HPDE6-E6E7 (cell line): ENCODE data around the gene OAS1.
"Not testable (repeated sequence)": the region's sequence is repeated elsewhere in the genome, so short reads cannot be mapped to it uniquely, and the experiment has no call there.

Source experiments
- DNase-seq: peaks from one replicate; pipeline ENCODE4 v3.0.0; 2011; ENCODE audit warnings: missing footprints; ENCODE audit errors: extremely low spot score

OAS1 gene

DNA sequence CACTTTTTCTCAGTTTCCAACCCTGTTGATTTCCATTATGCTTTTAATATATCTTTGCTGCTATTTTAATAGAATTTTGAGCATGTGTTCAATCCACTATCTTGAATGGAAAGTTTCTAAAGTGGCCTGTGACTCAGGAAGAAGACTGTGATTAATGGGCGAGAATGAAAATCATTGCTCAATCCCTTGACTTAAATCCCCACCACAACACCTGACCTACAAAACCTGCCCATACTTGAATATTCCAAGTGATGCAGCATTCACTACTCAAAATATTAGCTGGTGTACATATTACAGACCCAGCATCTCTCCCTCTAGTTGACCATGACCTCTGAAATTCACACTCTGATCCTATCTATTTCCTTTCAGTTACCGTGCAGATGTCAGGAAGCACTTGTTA is 30.2 kb downstream of the OAS1 start:
- peak; percentile 84 for DNase-seq

DNA sequence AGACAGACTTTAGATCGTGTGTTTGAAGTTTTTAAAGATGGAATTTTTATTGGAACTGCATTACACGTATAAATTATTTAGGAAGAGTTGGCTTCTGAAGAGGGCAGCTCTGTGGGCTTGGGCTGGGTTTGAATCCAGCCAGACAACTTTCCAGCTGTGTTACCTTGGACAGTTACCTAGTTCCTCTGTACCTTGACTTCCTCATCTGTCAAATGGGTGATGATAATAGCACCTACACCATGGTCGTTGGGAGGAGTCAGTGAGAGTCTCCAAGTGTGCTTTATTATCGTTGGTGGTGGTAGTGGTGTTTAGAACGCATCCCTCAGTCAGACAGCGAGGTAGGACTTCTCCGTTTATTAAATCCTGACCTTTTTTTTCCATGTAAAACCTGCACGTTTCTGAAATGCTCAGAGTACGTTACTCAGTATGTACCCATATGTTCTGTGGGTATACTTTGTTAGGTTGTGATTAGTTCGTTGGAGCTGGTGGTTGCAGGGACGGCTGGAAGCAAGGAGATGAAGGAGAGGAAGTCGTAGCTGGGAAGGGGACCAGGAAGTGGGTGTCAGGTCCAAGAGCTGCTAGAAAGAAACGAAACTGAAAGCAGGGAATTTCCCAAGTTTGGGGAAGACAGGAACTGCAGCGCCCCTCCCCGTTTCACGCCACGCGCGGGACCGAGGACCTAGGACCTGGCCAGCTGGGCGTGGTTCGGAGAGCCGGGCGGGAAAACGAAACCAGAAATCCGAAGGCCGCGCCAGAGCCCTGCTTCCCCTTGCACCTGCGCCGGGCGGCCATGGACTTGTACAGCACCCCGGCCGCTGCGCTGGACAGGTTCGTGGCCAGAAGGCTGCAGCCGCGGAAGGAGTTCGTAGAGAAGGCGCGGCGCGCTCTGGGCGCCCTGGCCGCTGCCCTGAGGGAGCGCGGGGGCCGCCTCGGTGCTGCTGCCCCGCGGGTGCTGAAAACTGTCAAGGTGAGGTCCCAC is 31.3 kb downstream of the OAS1 start, which contains the start of gene OAS3:
TSS of gene OAS3 (plus strand) at position 734 of the 979 bp plus-strand sequence. CDS start at position 791, 57 bp downstream.
- DNase-seq = peak; percentile 77

DNA sequence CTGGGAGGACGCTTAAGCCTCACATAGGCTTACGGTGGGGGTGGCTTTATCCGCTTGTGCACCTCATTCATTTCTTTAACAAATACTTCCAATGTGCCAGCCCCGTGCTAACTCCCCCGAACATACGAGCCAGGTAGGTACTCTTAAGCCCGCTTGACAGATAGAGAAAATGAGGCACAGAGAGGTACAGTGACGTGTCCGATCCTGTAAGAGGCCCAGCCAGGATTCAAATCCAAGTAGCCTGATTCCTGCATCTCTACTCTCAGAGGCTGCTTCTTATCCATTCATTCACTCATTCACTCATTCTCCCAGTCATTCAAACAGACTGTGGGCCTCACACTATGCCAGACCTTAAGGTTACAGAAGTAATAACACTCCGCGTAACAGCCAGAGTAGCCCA is 32.0 kb downstream of the OAS1 start:
- DNase-seq = no peak

DNA sequence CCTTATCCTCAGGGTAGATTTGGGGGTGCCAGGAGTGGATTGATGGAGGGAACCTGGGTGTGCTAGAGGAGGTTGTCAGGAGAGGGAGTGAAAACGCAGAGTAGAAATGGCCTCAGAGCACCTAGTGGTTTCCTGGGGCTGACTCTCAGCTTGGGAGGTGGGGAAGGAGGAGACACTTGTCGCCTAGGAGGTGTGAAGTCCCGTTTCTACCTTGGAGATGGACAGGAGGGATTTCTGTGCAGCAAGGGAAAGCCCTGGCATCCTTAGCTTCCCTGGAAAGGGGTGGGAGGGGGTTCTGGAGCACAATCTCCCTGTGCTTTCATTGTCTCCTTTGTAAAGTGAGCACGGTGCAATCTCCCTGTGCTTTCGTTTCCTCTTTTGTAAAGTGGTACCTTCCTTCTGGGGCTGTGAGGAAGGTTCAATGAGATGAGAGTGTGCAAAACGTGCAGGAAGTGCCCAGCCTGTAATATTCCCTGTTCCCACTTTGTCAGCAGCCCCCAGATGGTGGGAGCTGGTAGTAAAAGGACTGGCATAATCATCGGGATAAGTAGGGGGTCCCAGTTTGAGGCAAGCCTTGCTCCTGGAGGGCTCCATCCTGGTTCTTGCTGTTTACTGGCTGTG is 33.1 kb downstream of the OAS1 start:
- no peak for DNase-seq

- DNase-seq = no peak
Measured at GRCh38 chr12:112941528-112942335, 35.0 kb downstream of the OAS1 start.

DNA sequence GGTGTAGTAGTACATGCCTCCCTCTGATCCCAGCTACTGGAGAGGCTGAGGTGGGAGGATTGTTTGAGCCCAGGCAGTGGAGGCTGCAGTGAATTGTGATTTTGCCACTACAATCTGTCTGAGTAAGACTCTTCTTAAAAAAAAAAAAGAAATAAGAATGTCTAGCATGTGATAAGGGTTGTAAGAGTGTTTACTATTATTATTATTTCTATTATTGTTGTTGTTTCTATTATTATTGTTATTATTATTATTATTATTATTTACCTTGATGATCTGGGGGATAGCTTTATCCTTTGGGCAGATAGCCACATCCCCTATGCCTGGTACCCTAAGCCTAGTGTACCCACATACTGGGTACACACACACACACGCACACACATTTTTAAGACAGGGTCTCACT is 35.8 kb downstream of the OAS1 start:
- no peak for DNase-seq

DNA sequence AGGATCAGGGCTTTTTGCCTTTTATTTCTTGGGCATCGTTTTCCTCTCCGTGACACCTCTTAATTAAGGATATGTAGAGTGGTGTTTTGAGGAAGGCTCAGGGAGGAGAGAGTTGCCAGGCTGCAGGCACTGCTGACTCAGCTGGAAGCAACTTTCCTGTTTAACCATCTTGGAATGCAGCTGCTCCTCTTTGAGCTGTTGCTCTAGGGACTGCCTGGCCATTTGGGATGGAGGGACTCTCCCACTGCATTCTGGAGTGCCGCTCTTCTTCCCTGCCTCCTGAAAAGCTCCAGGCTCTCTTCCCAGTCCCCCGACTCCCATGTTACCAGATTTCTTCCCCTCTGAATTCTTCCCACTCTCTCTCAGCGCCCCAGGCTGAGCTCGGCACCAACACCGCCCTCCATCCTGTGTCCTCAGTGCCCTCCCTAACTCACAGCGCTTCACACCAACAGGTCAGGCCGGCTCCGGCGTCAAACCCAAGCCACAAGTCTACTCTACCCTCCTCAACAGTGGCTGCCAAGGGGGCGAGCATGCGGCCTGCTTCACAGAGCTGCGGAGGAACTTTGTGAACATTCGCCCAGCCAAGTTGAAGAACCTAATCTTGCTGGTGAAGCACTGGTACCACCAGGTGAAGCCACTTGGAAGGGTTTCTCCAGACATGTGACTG is 37.4 kb downstream of the OAS1 start:
- no peak for DNase-seq

GRCh38 chr12:112945515-112945914 is 38.8 kb downstream of the OAS1 start:
- DNase-seq = no peak

GRCh38 chr12:112946236-112947000 is 39.7 kb downstream of the OAS1 start:
- no peak for DNase-seq

DNA sequence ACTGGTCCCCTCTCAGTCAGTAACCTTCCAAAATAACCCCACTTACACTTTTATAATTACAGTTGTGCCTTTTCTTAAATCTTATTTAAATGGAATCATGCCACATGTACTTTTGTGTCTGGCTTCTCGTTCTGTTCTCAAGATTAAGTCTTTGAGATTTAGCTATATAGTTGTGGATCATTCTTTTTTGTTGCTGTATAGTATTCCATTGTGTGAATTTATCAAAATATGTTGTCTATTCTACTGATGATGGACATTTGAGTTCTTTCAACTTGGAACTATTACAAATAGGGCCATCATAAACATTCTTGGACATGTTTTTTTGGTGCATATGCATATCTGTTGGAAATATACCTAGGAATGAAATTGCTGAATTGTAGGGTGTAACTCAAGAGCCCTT is 40.6 kb downstream of the OAS1 start:
- DNase-seq = no peak

GRCh38 chr12:112947761-112948160 is 41.0 kb downstream of the OAS1 start:
- no peak for DNase-seq

DNA sequence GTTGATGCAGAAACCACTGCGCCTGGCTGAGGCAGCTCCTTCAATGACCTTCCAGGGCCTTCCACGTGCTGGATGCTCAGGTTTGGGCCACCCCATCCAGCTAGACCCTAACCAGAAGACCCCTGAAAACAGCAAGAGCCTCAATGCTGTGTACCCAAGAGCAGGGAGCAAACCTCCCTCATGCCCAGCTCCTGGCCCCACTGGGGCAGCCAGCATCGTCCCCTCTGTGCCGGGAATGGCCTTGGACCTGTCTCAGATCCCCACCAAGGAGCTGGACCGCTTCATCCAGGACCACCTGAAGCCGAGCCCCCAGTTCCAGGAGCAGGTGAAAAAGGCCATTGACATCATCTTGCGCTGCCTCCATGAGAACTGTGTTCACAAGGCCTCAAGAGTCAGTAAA is 42.0 kb downstream of the OAS1 start:
- no peak for DNase-seq

DNA sequence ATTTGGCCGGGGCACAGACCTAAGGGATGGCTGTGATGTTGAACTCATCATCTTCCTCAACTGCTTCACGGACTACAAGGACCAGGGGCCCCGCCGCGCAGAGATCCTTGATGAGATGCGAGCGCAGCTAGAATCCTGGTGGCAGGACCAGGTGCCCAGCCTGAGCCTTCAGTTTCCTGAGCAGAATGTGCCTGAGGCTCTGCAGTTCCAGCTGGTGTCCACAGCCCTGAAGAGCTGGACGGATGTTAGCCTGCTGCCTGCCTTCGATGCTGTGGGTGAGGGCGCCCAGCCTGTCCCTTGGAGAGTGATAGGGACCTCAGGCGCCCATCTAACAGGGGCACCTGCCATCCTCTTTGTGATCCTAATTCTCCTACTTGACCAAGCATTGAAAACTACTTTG is 43.9 kb downstream of the OAS1 start:
- DNase-seq = no peak

- DNase-seq = not testable (repeated sequence)
Measured at GRCh38 chr12:112957125-112957524, 50.4 kb downstream of the OAS1 start.

GRCh38 chr12:112961074-112961473 is 54.3 kb downstream of the OAS1 start:
- DNase-seq = no peak

GRCh38 chr12:112961536-112961935 is 54.8 kb downstream of the OAS1 start:
- no peak for DNase-seq

DNA sequence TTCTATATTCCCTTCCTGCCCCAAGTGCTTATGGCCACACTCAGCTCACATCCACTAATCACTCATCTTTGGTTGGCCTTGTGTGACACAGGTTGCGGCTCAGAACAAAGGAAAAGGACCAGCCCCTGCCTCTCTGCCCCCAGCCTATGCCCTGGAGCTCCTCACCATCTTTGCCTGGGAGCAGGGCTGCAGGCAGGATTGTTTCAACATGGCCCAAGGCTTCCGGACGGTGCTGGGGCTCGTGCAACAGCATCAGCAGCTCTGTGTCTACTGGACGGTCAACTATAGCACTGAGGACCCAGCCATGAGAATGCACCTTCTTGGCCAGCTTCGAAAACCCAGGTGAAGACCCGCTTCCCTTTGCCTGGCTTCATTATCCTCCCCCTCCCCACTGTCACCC is 55.8 kb downstream of the OAS1 start:
- DNase-seq = no peak

DNA sequence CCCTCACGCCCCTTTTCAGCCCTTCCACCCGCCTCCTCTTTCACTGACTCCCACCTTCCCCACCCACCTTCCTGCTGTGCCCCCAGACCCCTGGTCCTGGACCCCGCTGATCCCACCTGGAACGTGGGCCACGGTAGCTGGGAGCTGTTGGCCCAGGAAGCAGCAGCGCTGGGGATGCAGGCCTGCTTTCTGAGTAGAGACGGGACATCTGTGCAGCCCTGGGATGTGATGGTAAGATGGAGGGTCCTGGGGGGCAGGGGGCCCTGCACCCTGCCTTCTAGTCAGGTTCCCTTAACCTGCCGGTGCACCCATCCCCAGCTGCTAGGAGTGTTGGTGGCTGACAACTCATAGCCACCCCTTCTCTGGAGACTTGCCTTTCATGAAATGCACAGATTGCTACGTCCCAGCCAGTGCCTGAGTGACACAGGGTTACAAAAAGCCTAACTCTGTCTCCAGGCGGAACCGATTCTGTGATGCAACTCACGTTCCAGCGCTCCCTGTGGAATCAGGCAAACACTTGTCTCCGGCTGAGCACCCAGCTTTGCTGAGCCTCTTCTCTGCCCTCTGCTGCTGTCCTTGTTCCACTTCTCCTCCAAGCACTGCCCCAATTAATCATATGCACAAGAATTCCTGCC is 56.6 kb downstream of the OAS1 start:
- no peak for DNase-seq

- DNase-seq = no peak
Measured at GRCh38 chr12:112964067-112964670, 57.4 kb downstream of the OAS1 start.

GRCh38 chr12:112964915-112965314 is 58.2 kb downstream of the OAS1 start:
- DNase-seq = no peak
